HCT116 (cell line): ENCODE measurements around the gene DOCK2. TPM values are rescaled to one million over a fixed set of nuclear protein-coding genes. Genes with fewer than 3 reads are reported as not detected.
A peak's percentile ranks its signal among the peaks of the same experiment; 100 is the strongest.

Experiments used
- ATAC-seq: fragments of 200-7000 bp; cut with Tn5 transposase; 2 replicates; pipeline ENCODE4 v1.9.1; 2020; ENCODE audit warnings: mild to moderate bottlenecking, moderate library complexity
- BruUV-seq: library from RNA; stranded (reverse); fragments of 400-500 nt; replicated peaks from 2 replicates; lab custom pipeline; 2021; lab: Mats Ljungman, UMichigan
- CTCF ChIA-PET: fragments of 300-600 bp; sonication (Branson Sonifier 250); formaldehyde crosslinking; loops from one replicate; lab custom pipeline; 2021; ENCODE audit warnings: antibody characterized with exemption; lab: Charles Lee
- POLR2A ChIA-PET: fragments of 300-600, 350-600 bp; sonication (Branson Sonifier 250); formaldehyde crosslinking; loops from one replicate; lab custom pipeline; 2021; ENCODE audit warnings: antibody characterized with exemption; lab: Charles Lee
- RAD21 ChIA-PET, 2 experiments: fragments of 300-600 bp; sonication (Branson Sonifier 250); formaldehyde crosslinking; loops; one replicate each; lab custom pipeline; 2023; ENCODE audit warnings: low total read pairs in 2 of 2; ENCODE audit not compliant: uncharacterized antibody in 2 of 2, unreplicated experiment in 2 of 2, low non-redundant PET in 1 of 2; lab: Charles Lee
- DNase-seq: peaks from one replicate; pipeline ENCODE4 v3.0.0-alpha.2; 2010; ENCODE audit warnings: low read depth, low spot score
- H2AFZ ChIP-seq: fragments of 200-600 bp; shearing (Covaris generic), sonication (generic); 2 replicates; pipeline ENCODE4 v1.6.1; 2017; ENCODE audit warnings: low read depth, mixed run types, mixed read lengths, antibody characterized with exemption, low read length; ENCODE audit not compliant: poor library complexity, severe bottlenecking
- H3K27ac ChIP-seq: 2 replicates; pipeline ENCODE4 v1.5.1; 2012; ENCODE audit warnings: low read depth, low read length
- H3K27me3 ChIP-seq: fragments of 200-600 bp; sonication (generic); 2 replicates; pipeline ENCODE4 v1.6.1; 2016; ENCODE audit warnings: mixed run types, low read length, mixed read lengths; ENCODE audit not compliant: insufficient read depth
- H3K36me3 ChIP-seq, 2 experiments: fragments of 200-500 bp in 1 of 2; fragments of 200-600 bp in 1 of 2; sonication (Bioruptor generic) in 1 of 2; sonication (generic) in 1 of 2; 2 replicates each; pipeline versions ENCODE4 v1.5.1 to v1.6.1; 2014 to 2016; ENCODE audit warnings: low read length in 2 of 2, inconsistent platforms in 1 of 2, mixed read lengths in 1 of 2, mixed run types in 1 of 2; ENCODE audit not compliant: insufficient read depth in 2 of 2, control insufficient read depth in 1 of 2
- H3K4me1 ChIP-seq, 2 experiments: fragments of 200-600 bp in 1 of 2; sonication (generic) in 1 of 2; 2 replicates each; pipeline versions ENCODE4 v1.5.1 to v1.6.1; 2012 to 2017; ENCODE audit warnings: low read length in 2 of 2, inconsistent platforms in 1 of 2, mild to moderate bottlenecking in 1 of 2, mixed read lengths in 1 of 2, mixed run types in 1 of 2, moderate library complexity in 1 of 2; ENCODE audit not compliant: insufficient read depth in 2 of 2, control insufficient read depth in 1 of 2
- H3K4me2 ChIP-seq: fragments of 200-600 bp; sonication (generic); 2 replicates; pipeline ENCODE4 v1.6.1; 2017; ENCODE audit warnings: mixed run types, low read length, mixed read lengths
- H3K4me3 ChIP-seq, 2 experiments: fragments of 200-600 bp in 1 of 2; sonication (generic) in 1 of 2; replicated peaks in 1 of 2; 2 replicates each; pipeline ENCODE4 v1.5.1; 2011 to 2016; ENCODE audit warnings: low read length in 2 of 2, control low read depth in 1 of 2, low read depth in 1 of 2, mild to moderate bottlenecking in 1 of 2, mixed read lengths in 1 of 2, mixed run types in 1 of 2
- H3K79me2 ChIP-seq: fragments of 200-600 bp; sonication (generic); 2 replicates; pipeline ENCODE4 v1.6.1; 2017; ENCODE audit warnings: mild to moderate bottlenecking, mixed run types, low read length, moderate library complexity, mixed read lengths; ENCODE audit not compliant: insufficient read depth
- H3K9ac ChIP-seq: fragments of 200-600 bp; sonication (generic); 2 replicates; pipeline ENCODE4 v1.6.1; 2016; ENCODE audit warnings: low read length, mixed read lengths
- H3K9me2 ChIP-seq: fragments of 200-600 bp; sonication (generic), shearing (Covaris generic); 2 replicates; pipeline ENCODE4 v1.6.1; 2017; ENCODE audit warnings: mixed run types, mild to moderate bottlenecking, moderate library complexity; ENCODE audit not compliant: insufficient read depth
- H3K9me3 ChIP-seq, 2 experiments: fragments of 200-500 bp in 1 of 2; fragments of 200-600 bp in 1 of 2; sonication (Bioruptor generic) in 1 of 2; sonication (generic) in 1 of 2; 2 replicates each; pipeline ENCODE4 v1.6.1; 2014 to 2017; ENCODE audit warnings: low read length in 2 of 2, mixed read lengths in 2 of 2, inconsistent platforms in 1 of 2, low read depth in 1 of 2, mild to moderate bottlenecking in 1 of 2, mixed run types in 1 of 2, moderate library complexity in 1 of 2; ENCODE audit not compliant: control insufficient read depth in 1 of 2, insufficient read depth in 1 of 2
- H4K20me1 ChIP-seq: fragments of 200-600 bp; sonication (generic), shearing (Covaris generic); 2 replicates; pipeline ENCODE4 v1.6.1; 2017; ENCODE audit warnings: mixed run types, mild to moderate bottlenecking, moderate library complexity; ENCODE audit not compliant: insufficient read depth
- ATF3 ChIP-seq: IDR thresholded peaks from 2 replicates; pipeline ENCODE4 v1.6.1; 2012
- ELF1 ChIP-seq: IDR thresholded peaks from 2 replicates; pipeline ENCODE4 v1.6.1; 2012; ENCODE audit warnings: low read depth, borderline replicate concordance
- EZH2 ChIP-seq: fragments of 200-600 bp; sonication (generic); IDR thresholded peaks from 2 replicates; pipeline ENCODE4 v1.6.1; 2017; ENCODE audit warnings: antibody characterized with exemption, mixed run types
- FOSL1 ChIP-seq: IDR thresholded peaks from 2 replicates; pipeline ENCODE4 v1.6.1; 2012; ENCODE audit warnings: low read depth
- POLR2AphosphoS5 ChIP-seq: IDR thresholded peaks from 2 replicates; pipeline ENCODE4 v1.6.1; 2011; ENCODE audit warnings: mild to moderate bottlenecking, low read depth, low read length, moderate library complexity
- RAD21 ChIP-seq: IDR thresholded peaks from 2 replicates; pipeline ENCODE4 v1.6.1; 2012; ENCODE audit warnings: low read depth, mild to moderate bottlenecking
- YY1 ChIP-seq: IDR thresholded peaks from 2 replicates; pipeline ENCODE4 v1.6.1; 2011; ENCODE audit warnings: low read length, low read depth, moderate library complexity, mild to moderate bottlenecking; ENCODE audit not compliant: insufficient replicate concordance; ENCODE audit errors: extremely low read depth
- intact Hi-C: fragments of 100-400 bp; cut with micrococcal nuclease; formaldehyde crosslinking; loops from 2 replicates; pipeline ENCODE4 v1.10.0; 2022
- total RNA-seq: library from RNA; stranded (reverse); gene quantifications from one replicate; pipeline ENCODE4 v1.2.1, GENCODE V29; 2021; ENCODE audit not compliant: unreplicated experiment
- TF ChIP-seq, protein P1 (sequence below), 3 experiments: fragments of 200-600 bp in 1 of 3; sonication (generic) in 1 of 3; IDR thresholded peaks in 2 of 3; conservative IDR thresholded peaks in 1 of 3; 2 replicates each; pipeline ENCODE4 v1.5.1; 2012 to 2017; ENCODE audit warnings: low read depth in 2 of 3, low read length in 2 of 3, antibody characterized with exemption in 1 of 3, borderline replicate concordance in 1 of 3, control low read depth in 1 of 3, mild to moderate bottlenecking in 1 of 3, mixed read lengths in 1 of 3, mixed run types in 1 of 3, moderate library complexity in 1 of 3; ENCODE audit not compliant: insufficient read depth in 1 of 3

DOCK2 gene
- total RNA-seq, 1 experiment from 2014 or later, result 0.89 TPM

DNA sequence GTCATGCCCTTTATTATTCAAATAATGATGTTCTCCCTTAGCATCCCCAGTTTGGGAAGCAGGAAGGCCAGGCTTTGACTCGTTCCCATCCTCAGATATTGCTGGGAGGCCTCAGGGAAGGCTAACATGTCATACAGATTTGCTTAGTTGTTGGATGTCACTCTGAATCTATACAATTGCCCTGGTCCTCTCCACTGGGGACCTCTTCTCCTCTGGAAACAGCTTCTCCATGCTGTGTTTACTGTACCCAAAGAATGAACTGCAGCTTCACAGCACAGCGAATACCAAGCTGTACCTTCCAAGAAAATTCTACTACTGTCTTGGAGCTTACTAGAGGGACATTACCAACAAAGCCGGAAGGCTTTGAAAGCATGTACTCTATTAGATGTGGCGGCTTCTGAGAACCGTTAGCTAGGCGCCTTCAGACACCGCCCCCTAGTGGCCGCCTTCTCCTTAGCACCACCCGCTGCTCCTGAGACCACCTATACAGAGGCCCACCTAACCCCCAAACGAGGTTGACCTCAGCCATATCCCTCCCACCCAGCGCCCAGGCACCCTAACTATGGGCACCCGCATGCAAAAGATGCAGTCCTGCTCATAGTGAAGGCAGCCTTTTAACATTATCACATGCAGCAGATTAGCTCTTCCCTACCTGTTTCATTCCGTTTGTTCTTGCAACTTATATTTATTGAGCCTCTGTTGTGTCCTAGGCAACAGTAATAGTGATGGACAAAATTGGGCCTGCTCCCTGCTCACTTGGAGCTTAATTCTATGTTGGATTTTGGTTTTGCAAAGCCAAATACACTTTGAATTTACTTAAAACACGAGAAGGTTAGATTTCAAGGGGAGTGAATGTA lies 433.7 kb downstream of the DOCK2 start:
- Histone ChIP-seq H3K4me1 (no peaks in the 10 kb centered on the region), H3K9me3 (no peaks in the 10 kb centered on the region), H3K9ac (no peak overlapping the region), H3K9me2 (no peaks in the 10 kb centered on the region), H2AFZ (no peak overlapping the region), H3K79me2 (no peaks in the 10 kb centered on the region), H3K36me3 (no peaks in the 10 kb centered on the region), H3K4me3 (no peak overlapping the region), H4K20me1 (no peaks in the 10 kb centered on the region), H3K4me2 (no peak overlapping the region), H3K27ac (no peak overlapping the region), H3K27me3 (peaks cover 53% of the 10 kb centered on the region)
- DNase-seq (peak; percentile 16), ATAC-seq (peak; percentile 93)
- RAD21 ChIA-PET, result no interaction called here
- TF ChIP-seq YY1, result no peak
- TF ChIP-seq ELF1, result no peak
- TF ChIP-seq, protein P1, sequence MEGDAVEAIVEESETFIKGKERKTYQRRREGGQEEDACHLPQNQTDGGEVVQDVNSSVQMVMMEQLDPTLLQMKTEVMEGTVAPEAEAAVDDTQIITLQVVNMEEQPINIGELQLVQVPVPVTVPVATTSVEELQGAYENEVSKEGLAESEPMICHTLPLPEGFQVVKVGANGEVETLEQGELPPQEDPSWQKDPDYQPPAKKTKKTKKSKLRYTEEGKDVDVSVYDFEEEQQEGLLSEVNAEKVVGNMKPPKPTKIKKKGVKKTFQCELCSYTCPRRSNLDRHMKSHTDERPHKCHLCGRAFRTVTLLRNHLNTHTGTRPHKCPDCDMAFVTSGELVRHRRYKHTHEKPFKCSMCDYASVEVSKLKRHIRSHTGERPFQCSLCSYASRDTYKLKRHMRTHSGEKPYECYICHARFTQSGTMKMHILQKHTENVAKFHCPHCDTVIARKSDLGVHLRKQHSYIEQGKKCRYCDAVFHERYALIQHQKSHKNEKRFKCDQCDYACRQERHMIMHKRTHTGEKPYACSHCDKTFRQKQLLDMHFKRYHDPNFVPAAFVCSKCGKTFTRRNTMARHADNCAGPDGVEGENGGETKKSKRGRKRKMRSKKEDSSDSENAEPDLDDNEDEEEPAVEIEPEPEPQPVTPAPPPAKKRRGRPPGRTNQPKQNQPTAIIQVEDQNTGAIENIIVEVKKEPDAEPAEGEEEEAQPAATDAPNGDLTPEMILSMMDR (IDR thresholded peaks at IDR 0.05 in 2 of 3, conservative IDR thresholded peaks at IDR 0.05 in 1 of 3; ENCODE audit: borderline replicate concordance in 1 of 3, insufficient read depth in 1 of 3, low read depth in 2 of 3, low read length in 2 of 3), result peak; percentile 15 to 85 (median 81); a peak in 5 of 6 replicates
- peak; percentile 44 for TF ChIP-seq RAD21
- no peak for TF ChIP-seq ATF3
- no peak for TF ChIP-seq POLR2AphosphoS5
- no peak for TF ChIP-seq EZH2
- no peak for TF ChIP-seq FOSL1
- CTCF ChIA-PET, result interaction anchor here (0.6 to 2.1 kb wide), 10 partner anchors 10 to 369 kb away, joined by 3 to 13 read pairs (median 3); partner anchors contain the start of gene INSYN2B
- no TSS peak for BruUV-seq
- POLR2A ChIA-PET, result interaction anchor here (0.6 kb wide), 1 partner anchor 1300 kb away, joined by 6 read pairs; no protein-coding TSS in a partner anchor
- intact Hi-C loops, result loop anchor here (1.0 to 2.0 kb wide), 2 partner anchors 280 to 370 kb away; no protein-coding TSS in a partner anchor
